Gastrocnemius medialis (tissue), 4 donors: ENCODE data around the gene TTLL5.
"Not testable (repeated sequence)": the region's sequence is repeated elsewhere in the genome, so short reads cannot be mapped to it uniquely, and the experiment has no call there.

Experiments used
- POLR2A ChIP-seq, 2 donors: fragments of 450-650 bp; IDR thresholded peaks; one replicate each; pipeline ENCODE4 v1.6.1; 2017; ENCODE audit warnings: antibody characterized with exemption in 2 of 2, mild to moderate bottlenecking in 2 of 2, moderate library complexity in 2 of 2
- TF ChIP-seq, protein P1 (sequence below), 5 experiments: fragments of 450-650 bp in 3 of 5; fragments of 200-600 bp in 2 of 5; sonication (generic) in 2 of 5; IDR thresholded peaks in 4 of 5; conservative IDR thresholded peaks in 1 of 5; 1 replicate in 4 of 5; 2 replicates in 1 of 5; pipeline ENCODE4 v1.5.1; 2016 to 2019; ENCODE audit warnings: antibody characterized with exemption in 5 of 5, mild to moderate bottlenecking in 3 of 5, moderate library complexity in 3 of 5

DNA sequence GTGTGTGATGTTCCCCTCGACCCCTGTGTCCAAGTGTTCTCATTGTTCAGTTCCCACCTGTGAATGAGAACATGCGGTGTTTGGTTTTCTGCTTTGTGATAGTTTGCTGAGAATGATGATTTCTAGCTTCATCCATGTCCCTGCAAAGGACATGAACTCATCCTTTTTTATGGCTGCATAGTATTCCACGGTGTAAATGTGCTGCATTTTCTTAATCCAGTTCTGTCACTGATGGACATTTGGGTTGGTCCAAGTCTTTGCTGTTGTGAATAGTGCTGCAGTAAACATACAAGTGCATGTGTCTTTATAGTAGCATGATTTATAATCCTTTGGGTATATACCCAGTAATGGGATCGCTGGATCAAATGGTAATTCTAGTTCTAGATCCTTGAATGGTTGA lies 259.4 kb downstream of the TTLL5 start:
- TF ChIP-seq, protein P1, sequence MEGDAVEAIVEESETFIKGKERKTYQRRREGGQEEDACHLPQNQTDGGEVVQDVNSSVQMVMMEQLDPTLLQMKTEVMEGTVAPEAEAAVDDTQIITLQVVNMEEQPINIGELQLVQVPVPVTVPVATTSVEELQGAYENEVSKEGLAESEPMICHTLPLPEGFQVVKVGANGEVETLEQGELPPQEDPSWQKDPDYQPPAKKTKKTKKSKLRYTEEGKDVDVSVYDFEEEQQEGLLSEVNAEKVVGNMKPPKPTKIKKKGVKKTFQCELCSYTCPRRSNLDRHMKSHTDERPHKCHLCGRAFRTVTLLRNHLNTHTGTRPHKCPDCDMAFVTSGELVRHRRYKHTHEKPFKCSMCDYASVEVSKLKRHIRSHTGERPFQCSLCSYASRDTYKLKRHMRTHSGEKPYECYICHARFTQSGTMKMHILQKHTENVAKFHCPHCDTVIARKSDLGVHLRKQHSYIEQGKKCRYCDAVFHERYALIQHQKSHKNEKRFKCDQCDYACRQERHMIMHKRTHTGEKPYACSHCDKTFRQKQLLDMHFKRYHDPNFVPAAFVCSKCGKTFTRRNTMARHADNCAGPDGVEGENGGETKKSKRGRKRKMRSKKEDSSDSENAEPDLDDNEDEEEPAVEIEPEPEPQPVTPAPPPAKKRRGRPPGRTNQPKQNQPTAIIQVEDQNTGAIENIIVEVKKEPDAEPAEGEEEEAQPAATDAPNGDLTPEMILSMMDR (IDR thresholded peaks at IDR 0.05 in 4 of 5, conservative IDR thresholded peaks at IDR 0.05 in 1 of 5): not testable (repeated sequence)
- TF ChIP-seq POLR2A (IDR thresholded peaks at IDR 0.05): not testable (repeated sequence)
